HG02840 (cell line): ENCODE data around the gene STIM2.
"Not testable (repeated sequence)": the region's sequence is repeated elsewhere in the genome, so short reads cannot be mapped to it uniquely, and the experiment has no call there.

Source experiments
- ATAC-seq: cut with Tn5 transposase; IDR thresholded peaks from one replicate; pipeline ENCODE4 v1.9.1; 2021; ENCODE audit warnings: mild to moderate bottlenecking, moderate library complexity, moderate number of reproducible peaks; ENCODE audit not compliant: unreplicated experiment, low FRiP score

The STIM2 gene

DNA sequence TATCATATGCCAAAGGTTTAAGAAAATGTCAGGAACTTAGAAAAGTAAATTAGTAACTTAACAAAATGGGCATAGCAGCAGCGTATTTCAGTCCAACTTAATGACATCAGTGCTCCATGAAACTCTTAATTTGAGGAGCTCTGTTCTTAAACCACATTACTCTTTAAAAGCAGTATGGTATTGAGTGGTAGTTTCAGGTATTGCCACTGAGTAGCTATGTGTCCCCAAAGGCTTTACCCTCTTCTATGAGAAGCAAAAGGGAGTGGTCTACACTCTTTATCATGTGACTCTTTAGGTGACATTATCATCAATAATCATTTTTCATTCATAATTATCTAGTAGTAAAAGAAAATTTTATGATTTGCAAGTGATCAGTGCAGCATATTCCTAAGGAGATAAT, 158.3 kb downstream of the STIM2 start:
- ATAC-seq, result no peak

DNA sequence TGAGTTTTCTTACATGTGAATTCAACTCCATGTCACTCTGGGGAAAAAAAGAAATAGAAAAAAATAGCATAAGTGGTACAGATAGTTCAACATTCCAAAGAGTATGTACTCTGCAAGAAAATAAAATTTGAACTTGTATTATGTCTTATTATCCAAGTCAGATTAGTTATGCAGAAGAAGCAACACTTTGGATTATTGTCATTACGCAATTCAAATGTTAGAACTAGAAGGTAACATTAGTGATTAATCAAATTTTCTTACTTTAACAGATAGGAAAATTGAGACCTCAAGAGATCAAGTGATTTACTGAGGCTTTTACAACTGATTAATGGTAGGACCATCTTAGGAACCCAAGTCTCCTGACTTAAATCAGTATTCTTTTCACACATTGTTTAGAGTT, 159.1 kb downstream of the STIM2 start:
- ATAC-seq, result no peak

DNA sequence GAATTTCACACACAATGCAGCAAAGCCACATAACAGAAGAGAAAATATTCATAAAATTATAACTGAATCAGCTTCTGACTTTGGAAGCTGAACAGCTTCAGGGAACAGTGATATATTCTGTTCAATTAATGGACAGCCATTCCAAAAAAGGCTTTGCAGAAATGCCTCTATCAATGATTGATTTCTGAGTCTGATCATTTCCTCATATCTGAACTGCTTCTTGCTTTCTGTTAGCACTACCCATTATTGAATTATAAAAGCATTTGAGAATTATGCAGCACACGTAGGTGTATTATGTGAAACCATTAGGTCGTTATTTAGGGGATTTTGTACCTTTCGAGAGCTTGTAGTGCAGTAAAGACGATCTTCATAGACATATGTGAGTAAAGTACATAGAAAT, 159.6 kb downstream of the STIM2 start:
- ATAC-seq, result no peak

GRCh38 chr4:27020603-27021002, 160.0 kb downstream of the STIM2 start:
- no peak for ATAC-seq

GRCh38 chr4:27022963-27023362, 162.3 kb downstream of the STIM2 start:
- no peak for ATAC-seq

DNA sequence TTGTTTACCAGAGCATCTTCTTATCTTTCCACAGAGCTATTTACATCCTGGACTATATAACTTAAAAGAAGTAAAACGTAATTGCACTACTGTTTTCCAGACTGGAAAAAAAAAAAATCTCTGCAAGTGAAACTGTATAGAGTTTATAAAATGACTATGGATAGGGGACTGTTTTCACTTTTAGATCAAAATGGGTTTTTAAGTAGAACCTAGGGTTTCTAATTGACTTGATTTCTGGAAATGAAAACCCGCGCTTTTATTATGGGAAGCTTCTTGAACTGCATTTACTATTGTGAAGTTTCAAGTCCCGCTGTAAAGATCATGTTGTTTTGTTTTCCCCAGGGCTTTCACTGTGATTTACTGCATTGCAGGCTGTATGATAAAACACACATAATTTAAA, 162.7 kb downstream of the STIM2 start:
- ATAC-seq, result no peak

DNA sequence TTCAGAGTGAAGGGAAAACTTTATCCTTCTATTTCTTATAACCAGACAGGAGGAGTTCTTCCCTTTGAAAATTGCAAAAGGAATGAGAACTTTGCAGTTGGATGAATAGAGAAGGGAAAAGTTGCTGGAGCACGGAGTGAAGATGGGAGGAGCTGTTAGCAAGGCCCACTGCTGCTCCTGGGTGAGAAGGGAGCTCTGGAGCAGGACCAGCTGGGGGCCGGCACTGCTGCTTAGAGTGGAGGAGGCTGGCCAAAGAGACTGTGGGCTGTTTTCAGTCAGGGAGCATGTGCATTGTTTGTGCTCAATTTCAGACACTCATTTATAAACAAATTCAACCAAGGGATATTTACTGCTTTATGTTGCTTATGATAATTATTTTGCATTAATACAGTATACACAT, 164.2 kb downstream of the STIM2 start:
- ATAC-seq, result no peak

- ATAC-seq, result no peak
Observed at GRCh38 chr4:27027428-27027827, 166.8 kb downstream of the STIM2 start.

DNA sequence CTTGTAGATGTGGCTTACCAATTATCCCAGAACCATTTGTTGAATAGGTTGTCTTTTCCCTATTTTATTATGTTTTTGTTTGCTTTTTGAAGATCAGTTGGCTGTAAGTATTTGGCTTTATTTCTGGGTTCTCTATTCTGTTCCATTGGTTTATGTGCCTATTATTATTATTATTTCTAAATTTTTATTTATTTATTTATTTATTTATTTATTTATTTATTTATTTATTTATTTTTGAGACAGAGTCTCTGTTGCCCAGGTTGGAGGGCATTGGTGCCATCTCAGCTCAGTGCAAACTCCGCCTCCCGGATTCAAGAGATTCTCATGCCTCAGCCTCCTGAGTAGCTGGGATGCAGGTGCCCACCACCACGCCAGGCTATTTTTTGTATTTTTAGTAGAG, 174.5 kb downstream of the STIM2 start:
- not testable (repeated sequence) for ATAC-seq

- ATAC-seq, result no peak
Observed at GRCh38 chr4:27040356-27040755, 179.7 kb downstream of the STIM2 start.

GRCh38 chr4:27042411-27042810, 181.8 kb downstream of the STIM2 start:
- ATAC-seq, result no peak

DNA sequence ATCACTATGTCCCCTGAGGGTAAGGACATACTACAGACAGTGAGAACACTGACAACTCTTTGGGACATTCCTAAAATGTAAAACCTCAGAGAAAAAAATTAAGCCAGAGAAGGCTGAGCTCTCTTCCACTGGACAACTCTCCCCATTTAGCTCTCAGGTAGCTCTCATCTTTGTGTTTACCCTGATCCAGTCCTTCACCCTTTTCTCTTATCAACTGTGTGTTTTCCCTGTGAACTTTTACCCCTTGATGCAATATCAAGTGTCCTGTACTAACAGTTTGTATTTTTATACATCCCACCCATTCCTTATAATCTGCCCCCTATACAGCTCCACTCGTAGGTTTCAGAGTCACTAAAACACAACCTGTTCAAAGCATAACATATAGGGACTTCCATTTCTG, 182.6 kb downstream of the STIM2 start:
- ATAC-seq, result no peak

DNA sequence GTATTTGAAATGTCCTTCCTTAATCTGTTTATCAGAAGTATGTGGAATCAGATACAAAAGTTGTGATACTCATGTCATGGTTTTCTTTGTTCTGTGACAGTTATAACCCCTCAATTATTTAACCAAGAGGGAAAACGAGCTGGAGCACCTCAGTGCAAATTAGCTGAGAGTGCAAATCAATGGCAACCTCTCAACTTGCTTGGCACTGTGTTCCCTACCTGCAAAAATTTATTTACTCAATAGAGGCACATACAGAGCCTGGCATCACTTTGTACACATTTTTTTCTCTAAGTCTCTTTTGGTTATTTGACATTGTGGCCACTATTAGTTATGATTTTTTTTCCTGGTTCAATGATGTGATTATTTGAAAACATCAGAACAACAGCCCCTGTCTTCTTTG, 186.2 kb downstream of the STIM2 start:
- no peak for ATAC-seq

- no peak for ATAC-seq
Observed at GRCh38 chr4:27048429-27049238, 188.0 kb downstream of the STIM2 start.

- no peak for ATAC-seq
Observed at GRCh38 chr4:27049239-27049829, 188.7 kb downstream of the STIM2 start.

- ATAC-seq, result no peak
Observed at GRCh38 chr4:27050731-27051130, 190.1 kb downstream of the STIM2 start.

GRCh38 chr4:27055221-27055760, 194.7 kb downstream of the STIM2 start:
- ATAC-seq, result no peak

GRCh38 chr4:27056281-27056680, 195.6 kb downstream of the STIM2 start:
- ATAC-seq, result no peak

DNA sequence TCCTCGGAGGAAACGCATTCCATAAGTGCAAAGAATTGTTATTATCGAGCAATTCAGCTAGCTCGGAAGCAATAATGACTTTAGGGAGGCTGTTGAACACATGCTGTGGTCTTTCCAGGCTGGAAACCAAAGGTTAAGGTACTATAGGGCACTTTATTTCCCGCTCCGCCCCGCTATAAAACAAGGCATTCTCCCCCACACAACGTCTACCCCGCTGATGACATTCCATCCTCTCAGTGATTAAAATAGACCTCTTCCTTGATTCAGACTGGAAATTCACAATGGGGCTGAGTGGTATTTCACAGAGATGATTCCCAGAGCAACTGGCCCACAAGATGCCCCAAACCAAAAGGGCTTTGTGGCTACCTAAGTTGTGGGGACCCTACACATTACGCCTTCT, 196.4 kb downstream of the STIM2 start:
- ATAC-seq, result no peak

DNA sequence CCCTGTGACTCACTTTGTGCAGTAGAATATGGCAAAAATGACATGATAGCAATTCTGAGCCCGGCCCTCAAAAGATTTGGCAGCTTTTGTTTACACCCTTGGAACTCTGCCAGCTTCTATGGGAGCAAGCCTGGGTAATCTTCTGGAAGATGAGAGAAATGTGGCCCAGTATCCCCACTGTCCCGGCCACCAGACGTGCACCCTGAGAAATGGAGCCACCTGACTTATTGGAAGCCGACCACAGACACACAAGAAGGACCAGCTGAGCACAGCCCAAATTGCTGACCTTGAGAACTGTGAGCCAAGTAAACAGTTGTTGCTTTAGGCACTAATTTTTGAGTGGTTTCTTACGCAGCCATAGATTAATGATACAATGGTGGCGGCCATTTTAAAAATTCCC, 197.0 kb downstream of the STIM2 start:
- ATAC-seq, result no peak

DNA sequence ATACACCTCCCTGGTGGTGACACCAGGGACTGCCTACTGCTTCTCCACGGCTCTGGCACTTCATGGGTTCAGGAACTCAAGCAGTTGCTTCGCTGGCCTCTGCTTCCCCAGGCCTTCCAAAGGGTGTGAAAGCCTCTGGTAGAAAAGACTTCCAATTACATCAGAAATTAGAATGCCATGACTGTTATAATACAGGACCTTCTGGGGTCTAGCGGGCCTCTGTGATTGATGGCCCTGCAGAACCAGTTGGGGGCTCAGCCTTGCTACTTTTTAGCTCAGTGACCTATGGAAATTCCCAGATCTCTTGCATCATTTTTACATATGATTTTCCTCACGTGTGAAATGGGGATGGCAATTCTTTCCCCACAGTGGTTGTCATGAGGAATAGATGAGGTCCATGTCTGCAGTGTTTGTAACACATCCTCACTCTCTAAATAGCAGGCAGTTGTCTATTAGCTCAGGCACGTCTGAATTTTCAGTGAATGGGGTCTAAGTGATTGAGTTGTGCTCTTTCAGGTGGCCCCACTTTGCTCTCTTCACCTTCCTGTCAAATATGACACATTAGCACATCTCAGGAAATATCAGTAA, 198.3 kb downstream of the STIM2 start:
- ATAC-seq, result no peak

DNA sequence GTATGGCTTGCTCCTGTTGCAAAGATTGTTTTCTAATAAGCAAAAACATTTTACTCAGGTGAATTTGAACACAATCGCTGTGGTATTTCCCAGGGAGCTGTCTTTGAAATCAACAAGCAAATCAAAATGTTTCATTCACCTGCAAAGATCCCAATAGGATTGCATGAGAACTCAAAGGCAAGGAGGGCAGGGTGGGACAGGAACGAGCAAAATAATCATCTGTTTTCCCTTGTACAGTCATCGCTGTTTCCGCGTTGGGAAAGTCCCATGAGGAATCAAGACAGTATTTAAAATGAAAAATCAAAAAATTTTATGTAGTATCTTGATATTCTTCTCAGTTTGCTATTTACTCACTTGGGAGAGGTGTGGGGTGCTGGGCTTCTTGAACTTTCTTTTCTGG, 198.8 kb downstream of the STIM2 start:
- ATAC-seq, result no peak
